Fibroblast of lung (primary cell): ENCODE results near the gene TSPAN9. TPM values are rescaled to one million over a fixed set of nuclear protein-coding genes. Genes with fewer than 3 reads are reported as not detected.

Experiments used
- DNase-seq, 2 donors: peaks; one replicate each; pipeline versions ENCODE4 v3.0.0 to v3.0.0-alpha.2; 2010; ENCODE audit warnings: low read depth in 2 of 2
- H2AFZ ChIP-seq: 2 replicates; pipeline ENCODE4 v1.5.1; 2012; ENCODE audit warnings: low read length, control low read depth, inconsistent platforms
- H3K27ac ChIP-seq: 2 replicates; pipeline ENCODE4 v1.5.1; 2011; ENCODE audit warnings: low read length, control low read depth; ENCODE audit not compliant: insufficient read depth
- H3K27me3 ChIP-seq: 2 replicates; pipeline ENCODE4 v1.5.1; 2011; ENCODE audit warnings: mild to moderate bottlenecking, low read length; ENCODE audit not compliant: control insufficient read depth, insufficient read depth
- H3K36me3 ChIP-seq: 2 replicates; pipeline ENCODE4 v1.5.1; 2011; ENCODE audit warnings: low read length; ENCODE audit not compliant: control insufficient read depth, insufficient read depth
- H3K4me1 ChIP-seq: 2 replicates; pipeline ENCODE4 v1.5.1; 2011; ENCODE audit warnings: low read length; ENCODE audit not compliant: control insufficient read depth, insufficient read depth; ENCODE audit errors: extremely low read depth
- H3K4me2 ChIP-seq: 2 replicates; pipeline ENCODE4 v1.5.1; 2011; ENCODE audit warnings: low read length, control low read depth; ENCODE audit not compliant: insufficient read depth; ENCODE audit errors: extremely low read depth
- H3K4me3 ChIP-seq, 4 experiments: fragments of 200-600 bp in 1 of 4; sonication (generic) in 1 of 4; replicated peaks in 1 of 4; 2 replicates each; pipeline ENCODE4 v1.5.1; 2011 to 2016; ENCODE audit warnings: low read length in 4 of 4, low read depth in 3 of 4, mild to moderate bottlenecking in 3 of 4, control low read depth in 2 of 4, inconsistent platforms in 1 of 4, mixed read lengths in 1 of 4; ENCODE audit not compliant: insufficient read depth in 1 of 4; ENCODE audit errors: control extremely low read depth in 1 of 4
- H3K79me2 ChIP-seq: 2 replicates; pipeline ENCODE4 v1.5.1; 2012; ENCODE audit warnings: mild to moderate bottlenecking, low read length, inconsistent platforms; ENCODE audit not compliant: control insufficient read depth, insufficient read depth
- H3K9ac ChIP-seq: 2 replicates; pipeline ENCODE4 v1.5.1; 2011; ENCODE audit warnings: mild to moderate bottlenecking, low read length, control low read depth; ENCODE audit not compliant: insufficient read depth
- H3K9me3 ChIP-seq: 2 replicates; pipeline ENCODE4 v1.5.1; 2012; ENCODE audit warnings: low read depth, low read length; ENCODE audit not compliant: control insufficient read depth, insufficient read depth
- H4K20me1 ChIP-seq: 2 replicates; pipeline ENCODE4 v1.5.1; 2011; ENCODE audit warnings: low read length; ENCODE audit not compliant: control insufficient read depth, insufficient read depth; ENCODE audit errors: extremely low read depth
- CTCF ChIP-seq, 2 donors: IDR thresholded peaks in 1 of 2; conservative IDR thresholded peaks in 1 of 2; 1 replicate in 1 of 2; 2 replicates in 1 of 2; pipeline ENCODE4 v1.5.1; 2011 to 2012; ENCODE audit warnings: low read length in 2 of 2, control low read depth in 1 of 2, inconsistent platforms in 1 of 2, low read depth in 1 of 2, mild to moderate bottlenecking in 1 of 2
- EZH2 ChIP-seq: IDR thresholded peaks from 2 replicates; pipeline ENCODE4 v1.5.1; 2012; ENCODE audit warnings: low read length, control low read depth, mild to moderate bottlenecking; ENCODE audit errors: missing control alignments
- polyA plus RNA-seq, 2 donors: library from polyadenylated mRNA; depleted of rRNA in 1 of 2; stranded (reverse) in 1 of 2; unstranded in 1 of 2; fragments of >200 nt; gene quantifications; 2 replicates each; pipeline ENCODE4 v1.2.1, GENCODE V29; 2011 to 2012; ENCODE audit warnings: missing spikeins in 1 of 2
- total RNA-seq: library from RNA; depleted of rRNA; stranded (reverse); fragments of >200 nt; gene quantifications from 2 replicates; pipeline ENCODE4 v1.2.1, GENCODE V29; 2014

TSPAN9 gene
- total and polyA plus RNA-seq, 2 donors (not counting 1 experiment from before 2014, with no cell fraction given), result 31.1 to 35.2 TPM

GRCh38 chr12:3227076-3227975 is 150.1 kb downstream of the TSPAN9 start:
- no peak overlapping the region for H3K4me2 ChIP-seq
- no peaks in the 10 kb centered on the region for H4K20me1 ChIP-seq
- DNase-seq, result no peak
- no peaks in the 10 kb centered on the region for H3K36me3 ChIP-seq
- H3K27ac ChIP-seq, result no peak overlapping the region
- no peaks in the 10 kb centered on the region for H3K9me3 ChIP-seq
- no peaks in the 10 kb centered on the region for H3K79me2 ChIP-seq
- H3K27me3 ChIP-seq, result no peaks in the 10 kb centered on the region
- no peak overlapping the region for H3K9ac ChIP-seq
- H2AFZ ChIP-seq, result no peak overlapping the region
- TF ChIP-seq EZH2, result no peak
- no peak for TF ChIP-seq CTCF (conservative IDR thresholded peaks at IDR 0.05 in 1 of 2, IDR thresholded peaks at IDR 0.05 in 1 of 2; ENCODE audit: low read depth in 1 of 2, low read length in 2 of 2)
- H3K4me3 ChIP-seq, result no peak overlapping the region
- H3K4me1 ChIP-seq, result no peaks in the 10 kb centered on the region

- Histone ChIP-seq H3K79me2 (no peaks in the 10 kb centered on the region), H3K9ac (no peak overlapping the region), H3K27me3 (no peaks in the 10 kb centered on the region), H3K4me2 (no peak overlapping the region), H3K27ac (no peak overlapping the region), H4K20me1 (no peaks in the 10 kb centered on the region), H3K4me3 (no peak overlapping the region), H3K4me1 (no peaks in the 10 kb centered on the region), H2AFZ (no peak overlapping the region), H3K36me3 (no peaks in the 10 kb centered on the region), H3K9me3 (no peaks in the 10 kb centered on the region)
- DNase-seq, result no peak
- TF ChIP-seq EZH2 (no peak), CTCF (conservative IDR thresholded peaks at IDR 0.05 in 1 of 2, IDR thresholded peaks at IDR 0.05 in 1 of 2; ENCODE audit: low read depth in 1 of 2, low read length in 2 of 2) (no peak)
Observed at GRCh38 chr12:3228552-3228951, 151.4 kb downstream of the TSPAN9 start.

- Histone ChIP-seq H3K79me2 (no peaks in the 10 kb centered on the region), H3K9ac (no peak overlapping the region), H3K27me3 (no peaks in the 10 kb centered on the region), H2AFZ (no peak overlapping the region), H3K36me3 (no peaks in the 10 kb centered on the region), H3K4me1 (no peaks in the 10 kb centered on the region), H4K20me1 (no peaks in the 10 kb centered on the region), H3K9me3 (no peaks in the 10 kb centered on the region), H3K27ac (no peak overlapping the region), H3K4me3 (no peak overlapping the region), H3K4me2 (no peak overlapping the region)
- no peak for TF ChIP-seq CTCF (conservative IDR thresholded peaks at IDR 0.05 in 1 of 2, IDR thresholded peaks at IDR 0.05 in 1 of 2; ENCODE audit: low read depth in 1 of 2, low read length in 2 of 2)
- no peak for DNase-seq
Observed at GRCh38 chr12:3229577-3229976, 152.4 kb downstream of the TSPAN9 start.
